PC-9 (cell line): ENCODE data around the gene WDR43.

ENCODE experiments used
- EZH2 ChIP-seq: fragments of 200-600 bp; sonication (generic); IDR thresholded peaks from 2 replicates; pipeline ENCODE4 v1.8.0; 2017; ENCODE audit warnings: antibody characterized with exemption, low read depth
- TF ChIP-seq, protein P1 (sequence below): fragments of 200-600 bp; sonication (generic); conservative IDR thresholded peaks from 2 replicates; pipeline ENCODE4 v1.6.1; 2017; ENCODE audit warnings: mixed run types, antibody characterized with exemption, mild to moderate bottlenecking, moderate library complexity

DNA sequence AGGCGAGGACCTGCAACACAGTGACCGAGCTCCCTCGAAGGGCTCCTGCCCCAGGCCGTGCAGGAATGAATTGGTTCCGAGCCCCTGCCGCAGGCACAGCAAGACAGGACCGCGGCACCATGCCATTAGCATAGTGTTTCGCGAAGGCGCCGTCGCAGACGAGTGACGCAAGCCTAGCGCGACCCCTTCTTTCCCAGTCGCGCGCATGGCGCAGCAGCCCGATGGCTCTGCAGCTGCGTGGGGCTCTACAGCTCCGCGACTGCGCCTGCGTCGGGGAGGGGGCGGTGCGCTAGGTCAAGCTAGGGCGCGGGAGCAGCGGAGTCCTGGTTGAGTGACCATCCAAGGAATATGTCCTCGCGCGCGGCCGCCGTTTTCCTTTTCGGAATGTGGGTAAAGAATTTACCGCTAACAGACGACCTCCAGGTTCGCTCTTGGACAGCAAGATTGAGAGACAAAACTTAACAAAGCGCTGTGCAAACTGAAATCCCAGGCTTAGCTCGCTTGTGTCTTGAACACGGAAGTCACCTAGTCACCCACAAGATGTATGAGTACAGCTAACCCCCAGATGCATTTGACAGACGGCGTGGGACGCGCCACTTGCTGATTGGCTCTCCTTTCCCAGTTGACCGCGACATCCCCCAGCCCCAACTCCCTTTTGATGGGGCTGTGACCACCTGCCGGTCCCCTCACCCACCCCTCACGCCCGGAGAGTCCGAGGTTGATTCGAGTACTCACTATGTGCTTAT, 24.1 kb upstream of the WDR43 start, which contains the start of gene TRMT61B:
- TF ChIP-seq, protein P1, sequence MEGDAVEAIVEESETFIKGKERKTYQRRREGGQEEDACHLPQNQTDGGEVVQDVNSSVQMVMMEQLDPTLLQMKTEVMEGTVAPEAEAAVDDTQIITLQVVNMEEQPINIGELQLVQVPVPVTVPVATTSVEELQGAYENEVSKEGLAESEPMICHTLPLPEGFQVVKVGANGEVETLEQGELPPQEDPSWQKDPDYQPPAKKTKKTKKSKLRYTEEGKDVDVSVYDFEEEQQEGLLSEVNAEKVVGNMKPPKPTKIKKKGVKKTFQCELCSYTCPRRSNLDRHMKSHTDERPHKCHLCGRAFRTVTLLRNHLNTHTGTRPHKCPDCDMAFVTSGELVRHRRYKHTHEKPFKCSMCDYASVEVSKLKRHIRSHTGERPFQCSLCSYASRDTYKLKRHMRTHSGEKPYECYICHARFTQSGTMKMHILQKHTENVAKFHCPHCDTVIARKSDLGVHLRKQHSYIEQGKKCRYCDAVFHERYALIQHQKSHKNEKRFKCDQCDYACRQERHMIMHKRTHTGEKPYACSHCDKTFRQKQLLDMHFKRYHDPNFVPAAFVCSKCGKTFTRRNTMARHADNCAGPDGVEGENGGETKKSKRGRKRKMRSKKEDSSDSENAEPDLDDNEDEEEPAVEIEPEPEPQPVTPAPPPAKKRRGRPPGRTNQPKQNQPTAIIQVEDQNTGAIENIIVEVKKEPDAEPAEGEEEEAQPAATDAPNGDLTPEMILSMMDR, result no peak
- TF ChIP-seq EZH2, result no peak
